GM21717 (cell line): Measurements from ENCODE around the gene OS9.
"Not testable (repeated sequence)": the region's sequence is repeated elsewhere in the genome, so short reads cannot be mapped to it uniquely, and the experiment has no call there.

Source experiments
- ATAC-seq: cut with Tn5 transposase; IDR thresholded peaks from one replicate; pipeline ENCODE4 v1.9.1; 2021; ENCODE audit warnings: mild to moderate bottlenecking, moderate library complexity; ENCODE audit not compliant: unreplicated experiment

OS9 gene

GRCh38 chr12:57694459-57695019, 607 bp downstream of the OS9 start:
- no peak for ATAC-seq

- ATAC-seq: no peak
Measured at GRCh38 chr12:57695770-57696432, 2.0 kb downstream of the OS9 start.

- no peak for ATAC-seq
Measured at GRCh38 chr12:57697076-57697475, 3.1 kb downstream of the OS9 start.

- no peak for ATAC-seq
Measured at GRCh38 chr12:57698414-57698813, 4.5 kb downstream of the OS9 start.

- ATAC-seq: no peak
Measured at GRCh38 chr12:57700317-57700716, 6.4 kb downstream of the OS9 start.

- ATAC-seq: no peak
Measured at GRCh38 chr12:57707250-57707649, 13.3 kb downstream of the OS9 start.

- ATAC-seq: no peak
Measured at GRCh38 chr12:57708296-57708695, 14.4 kb downstream of the OS9 start.

- no peak for ATAC-seq
Measured at GRCh38 chr12:57712701-57713100, 18.8 kb downstream of the OS9 start.

GRCh38 chr12:57713209-57713608, 19.3 kb downstream of the OS9 start:
- ATAC-seq: no peak

GRCh38 chr12:57715036-57715748, 21.3 kb downstream of the OS9 start:
- not testable (repeated sequence) for ATAC-seq

GRCh38 chr12:57715786-57716185, 21.9 kb downstream of the OS9 start:
- ATAC-seq: no peak

- no peak for ATAC-seq
Measured at GRCh38 chr12:57716305-57716704, 22.4 kb downstream of the OS9 start.

- ATAC-seq: no peak
Measured at GRCh38 chr12:57717131-57717530, 23.2 kb downstream of the OS9 start.

- ATAC-seq: no peak
Measured at GRCh38 chr12:57717846-57718640, 24.1 kb downstream of the OS9 start.

GRCh38 chr12:57718641-57719528, 25.0 kb downstream of the OS9 start:
- no peak for ATAC-seq

GRCh38 chr12:57719777-57720605, 26.1 kb downstream of the OS9 start:
- ATAC-seq: no peak

GRCh38 chr12:57720606-57721595, 27.0 kb downstream of the OS9 start:
- no peak for ATAC-seq

- ATAC-seq: not testable (repeated sequence)
Measured at GRCh38 chr12:57721846-57722608, 28.1 kb downstream of the OS9 start.
